SK-N-MC (cell line): ENCODE measurements around the gene SLFN14.
"Not testable (repeated sequence)": the region's sequence is repeated elsewhere in the genome, so short reads cannot be mapped to it uniquely, and the experiment has no call there.

Experiments
- DNase-seq: peaks from one replicate; pipeline ENCODE4 v3.0.0-alpha.2; 2011; ENCODE audit warnings: low read depth, low spot score
- H3K27ac ChIP-seq: fragments of 200-600 bp; sonication (generic); 2 replicates; pipeline ENCODE4 v1.5.1; 2016; ENCODE audit warnings: mixed run types
- H3K36me3 ChIP-seq: fragments of 200-600 bp; sonication (generic); 2 replicates; pipeline ENCODE4 v1.6.1; 2017; ENCODE audit warnings: antibody characterized with exemption, low read length, mixed read lengths; ENCODE audit not compliant: insufficient read depth
- H3K4me3 ChIP-seq: fragments of 200-600 bp; sonication (generic); 2 replicates; pipeline ENCODE4 v1.5.1; 2016
- H3K9ac ChIP-seq: fragments of 200-600 bp; sonication (generic); 2 replicates; pipeline ENCODE4 v1.8.0; 2017; ENCODE audit warnings: mixed run types, mixed read lengths; ENCODE audit not compliant: insufficient read length
- H3K9me3 ChIP-seq: fragments of 200-600 bp; sonication (generic); 2 replicates; pipeline ENCODE4 v1.6.1; 2017; ENCODE audit warnings: low read depth, mild to moderate bottlenecking, antibody characterized with exemption, low read length, moderate library complexity, mixed read lengths
- EZH2 ChIP-seq: fragments of 200-600 bp; sonication (generic); IDR thresholded peaks from one replicate; pipeline ENCODE4 v1.6.1; 2017; ENCODE audit warnings: antibody characterized with exemption
- FOXP2 ChIP-seq: optimal IDR thresholded peaks from 2 replicates; pipeline ENCODE3; 2011; ENCODE audit warnings: mild to moderate bottlenecking, moderate library complexity; ENCODE audit not compliant: insufficient read depth; ENCODE audit errors: extremely low read length, control extremely low read depth
- POLR2AphosphoS5 ChIP-seq: IDR thresholded peaks from 2 replicates; pipeline ENCODE4 v1.6.1; 2012; ENCODE audit warnings: mild to moderate bottlenecking, low read depth, low read length, borderline replicate concordance

SLFN14 gene

GRCh38 chr17:35575759-35576158, 15.1 kb upstream of the SLFN14 start:
- no peaks in the 10 kb centered on the region for H3K9me3 ChIP-seq
- no peak overlapping the region for H3K27ac ChIP-seq
- H3K36me3 ChIP-seq: peaks cover 10% of the 10 kb centered on the region; the same call in 1 of the 2 replicates
- TF ChIP-seq FOXP2 (no peak), EZH2 (no peak), POLR2AphosphoS5 (no peak; the same call in 1 of the 2 replicates)
- no peak for DNase-seq
- H3K9ac ChIP-seq: no peak overlapping the region
- no peak overlapping the region for H3K4me3 ChIP-seq

- peaks cover 4% of the 10 kb centered on the region; the same call in 1 of the 2 replicates for H3K36me3 ChIP-seq
- DNase-seq: no peak
- H3K9me3 ChIP-seq: no peaks in the 10 kb centered on the region
- H3K9ac ChIP-seq: no peak overlapping the region
- H3K27ac ChIP-seq: no peak overlapping the region
- TF ChIP-seq EZH2 (no peak), FOXP2 (no peak), POLR2AphosphoS5 (no peak)
- H3K4me3 ChIP-seq: no peak overlapping the region
Measured at GRCh38 chr17:35569405-35569804, 8.8 kb upstream of the SLFN14 start.

- DNase-seq: no peak
Measured at GRCh38 chr17:35568561-35568960, 7.9 kb upstream of the SLFN14 start.

GRCh38 chr17:35566968-35567367, 6.3 kb upstream of the SLFN14 start:
- Histone ChIP-seq H3K9me3 (no peaks in the 10 kb centered on the region), H3K4me3 (no peak overlapping the region), H3K27ac (no peak overlapping the region), H3K9ac (no peak overlapping the region), H3K36me3 (no peaks in the 10 kb centered on the region)
- TF ChIP-seq FOXP2 (no peak), POLR2AphosphoS5 (no peak), EZH2 (no peak)
- no peak for DNase-seq

More at GRCh38 chr17:35568561-35568960, 7.9 kb upstream of the SLFN14 start:
- TF ChIP-seq POLR2AphosphoS5 (no peak), EZH2 (no peak), FOXP2 (no peak)
- no peaks in the 10 kb centered on the region for H3K9me3 ChIP-seq
- H3K27ac ChIP-seq: no peak overlapping the region
- H3K4me3 ChIP-seq: peak overlapping the region; percentile 92
- H3K36me3 ChIP-seq: peaks cover 1% of the 10 kb centered on the region; the same call in 1 of the 2 replicates
- H3K9ac ChIP-seq: peak overlapping the region; percentile 94

GRCh38 chr17:35563181-35563580, 2.6 kb upstream of the SLFN14 start:
- not testable (repeated sequence) for H3K27ac ChIP-seq, H3K9me3 ChIP-seq, H3K36me3 ChIP-seq, H3K9ac ChIP-seq, DNase-seq, H3K4me3 ChIP-seq

- Histone ChIP-seq H3K4me3 (no peak overlapping the region), H3K9me3 (no peaks in the 10 kb centered on the region), H3K27ac (no peak overlapping the region), H3K9ac (no peak overlapping the region), H3K36me3 (no peaks in the 10 kb centered on the region)
- no peak for DNase-seq
- TF ChIP-seq POLR2AphosphoS5 (no peak), FOXP2 (no peak), EZH2 (no peak)
Measured at GRCh38 chr17:35559495-35560210, 966 bp downstream of the SLFN14 start.

GRCh38 chr17:35557353-35557752, 3.3 kb downstream of the SLFN14 start:
- no peak for TF ChIP-seq FOXP2
- no peak for TF ChIP-seq EZH2
- TF ChIP-seq POLR2AphosphoS5: no peak
- H3K4me3 ChIP-seq: no peak overlapping the region
- H3K9me3 ChIP-seq: no peaks in the 10 kb centered on the region
- H3K27ac ChIP-seq: no peak overlapping the region
- no peak for DNase-seq
- H3K9ac ChIP-seq: no peak overlapping the region
- no peaks in the 10 kb centered on the region for H3K36me3 ChIP-seq

GRCh38 chr17:35555691-35556090, 4.9 kb downstream of the SLFN14 start:
- no peaks in the 10 kb centered on the region for H3K9me3 ChIP-seq
- no peak overlapping the region for H3K27ac ChIP-seq
- DNase-seq: no peak
- no peak overlapping the region for H3K9ac ChIP-seq
- TF ChIP-seq FOXP2 (no peak), POLR2AphosphoS5 (no peak), EZH2 (no peak)
- no peaks in the 10 kb centered on the region for H3K36me3 ChIP-seq
- H3K4me3 ChIP-seq: no peak overlapping the region

GRCh38 chr17:35554668-35555067, 6.0 kb downstream of the SLFN14 start:
- Histone ChIP-seq H3K27ac (no peak overlapping the region), H3K9me3 (no peaks in the 10 kb centered on the region), H3K9ac (no peak overlapping the region), H3K36me3 (no peaks in the 10 kb centered on the region), H3K4me3 (no peak overlapping the region)
- no peak for DNase-seq
- no peak for TF ChIP-seq FOXP2
- no peak for TF ChIP-seq POLR2AphosphoS5
- no peak for TF ChIP-seq EZH2
